Neural cell (in vitro differentiated cells): ENCODE data around the gene DEPDC1. TPM values are rescaled to one million over a fixed set of nuclear protein-coding genes. Genes with fewer than 3 reads are reported as not detected.

Source experiments
- H2AFZ ChIP-seq: fragments of 200-600, 300-800 bp; sonication (generic), shearing (Covaris generic); 2 replicates; pipeline ENCODE4 v1.6.0; 2014; ENCODE audit warnings: low read depth, mild to moderate bottlenecking, antibody characterized with exemption, low read length, moderate library complexity
- H3F3A ChIP-seq: fragments of 200-600 bp; shearing (Covaris generic); 2 replicates; pipeline ENCODE4 v1.6.1; 2016; ENCODE audit warnings: mild to moderate bottlenecking, moderate library complexity, mixed read lengths, antibody characterized with exemption, low read length; ENCODE audit not compliant: insufficient read depth, poor library complexity, severe bottlenecking
- H3K27ac ChIP-seq: fragments of 200-600, 300-800 bp; sonication (generic), shearing (Covaris generic); 2 replicates; pipeline ENCODE4 v1.5.1; 2014; ENCODE audit warnings: mild to moderate bottlenecking, low read length, moderate library complexity
- H3K27me3 ChIP-seq: fragments of 300-800, 200-600 bp; sonication (generic), shearing (Covaris generic); 2 replicates; pipeline ENCODE4 v1.6.0; 2014; ENCODE audit warnings: mild to moderate bottlenecking, low read depth, low read length, moderate library complexity; ENCODE audit not compliant: insufficient read depth
- H3K36me3 ChIP-seq: fragments of 300-800, 200-600 bp; sonication (generic), shearing (Covaris generic); 2 replicates; pipeline ENCODE4 v1.5.1; 2014; ENCODE audit warnings: mild to moderate bottlenecking, antibody characterized with exemption, low read length, moderate library complexity; ENCODE audit not compliant: insufficient read depth
- H3K4me2 ChIP-seq: fragments of 300-800, 200-600 bp; sonication (generic), shearing (Covaris generic); 2 replicates; pipeline ENCODE4 v1.6.0; 2014; ENCODE audit warnings: mild to moderate bottlenecking, low read length
- H3K4me3 ChIP-seq: fragments of 300-800, 200-600 bp; sonication (generic), shearing (Covaris generic); 2 replicates; pipeline ENCODE4 v1.5.1; 2014; ENCODE audit warnings: mild to moderate bottlenecking, low read length, moderate library complexity
- H3K79me2 ChIP-seq: fragments of 200-600 bp; shearing (Covaris generic); replicated peaks from 2 replicates; pipeline ENCODE4 v1.6.0; 2014; ENCODE audit warnings: mild to moderate bottlenecking, low read length, moderate library complexity; ENCODE audit not compliant: insufficient read depth
- H3K9ac ChIP-seq: fragments of 300-800, 200-600 bp; sonication (generic), shearing (Covaris generic); 2 replicates; pipeline ENCODE4 v1.6.1; 2016; ENCODE audit warnings: mild to moderate bottlenecking, low read length, mixed read lengths
- H3K9me2 ChIP-seq: fragments of 200-600 bp; shearing (Covaris generic); 2 replicates; pipeline ENCODE4 v1.6.1; 2016; ENCODE audit warnings: mild to moderate bottlenecking, low read length, mixed read lengths; ENCODE audit not compliant: insufficient read depth
- H3K9me3 ChIP-seq: fragments of 200-600, 300-800 bp; sonication (generic), shearing (Covaris generic); 2 replicates; pipeline ENCODE4 v1.6.1; 2016; ENCODE audit warnings: mild to moderate bottlenecking, mixed run types, low read length, moderate library complexity, mixed read lengths
- H4K20me1 ChIP-seq: fragments of 200-600 bp; shearing (Covaris generic); 2 replicates; pipeline ENCODE4 v1.6.1; 2016; ENCODE audit warnings: mild to moderate bottlenecking, mixed run types; ENCODE audit not compliant: insufficient read depth
- EP300 ChIP-seq: fragments of 450-650 bp; conservative IDR thresholded peaks from 2 replicates; pipeline ENCODE4 v1.6.1; 2014; ENCODE audit warnings: antibody characterized with exemption, mild to moderate bottlenecking, moderate library complexity; ENCODE audit not compliant: poor library complexity, severe bottlenecking
- EZH2 ChIP-seq: fragments of 200-600, 300-800 bp; shearing (Covaris generic), sonication (generic); IDR thresholded peaks from 2 replicates; pipeline ENCODE4 v1.6.1; 2014; ENCODE audit warnings: antibody characterized with exemption, low read length, borderline replicate concordance, mild to moderate bottlenecking; ENCODE audit not compliant: insufficient read depth, poor library complexity, severe bottlenecking
- MXI1 ChIP-seq: fragments of 450-650 bp; conservative IDR thresholded peaks from 2 replicates; pipeline ENCODE4 v1.6.1; 2014; ENCODE audit warnings: antibody characterized with exemption, mild to moderate bottlenecking; ENCODE audit not compliant: poor library complexity, severe bottlenecking
- POLR2AphosphoS5 ChIP-seq: IDR thresholded peaks from 2 replicates; pipeline ENCODE4 v1.6.1; 2012
- RAD21 ChIP-seq: fragments of 450-650 bp; conservative IDR thresholded peaks from 2 replicates; pipeline ENCODE4 v1.6.1; 2014; ENCODE audit warnings: antibody characterized with exemption, mild to moderate bottlenecking, moderate library complexity
- SMC3 ChIP-seq: fragments of 450-650 bp; conservative IDR thresholded peaks from 2 replicates; pipeline ENCODE4 v1.6.1; 2014; ENCODE audit warnings: antibody characterized with exemption, mild to moderate bottlenecking, moderate library complexity; ENCODE audit not compliant: poor library complexity
- TAF1 ChIP-seq: IDR thresholded peaks from 2 replicates; pipeline ENCODE4 v1.6.1; 2012; ENCODE audit warnings: low read depth
- polyA plus RNA-seq: library from polyadenylated mRNA; depleted of rRNA; stranded (reverse); fragments of >200 nt; gene quantifications from 2 replicates; pipeline ENCODE4 v1.2.3, GENCODE V29; 2014
- TF ChIP-seq, protein P1 (sequence below): fragments of 450-650 bp; IDR thresholded peaks from 2 replicates; pipeline ENCODE4 v1.5.1; 2014; ENCODE audit warnings: antibody characterized with exemption, mild to moderate bottlenecking, moderate library complexity; ENCODE audit not compliant: poor library complexity, severe bottlenecking
- TF ChIP-seq, protein P2 (sequence below): IDR thresholded peaks from 2 replicates; pipeline ENCODE4 v1.6.1; 2012; ENCODE audit warnings: borderline replicate concordance

The DEPDC1 gene
- polyA plus RNA-seq, 1 donor from 2014 or later: 0.84 TPM

DNA sequence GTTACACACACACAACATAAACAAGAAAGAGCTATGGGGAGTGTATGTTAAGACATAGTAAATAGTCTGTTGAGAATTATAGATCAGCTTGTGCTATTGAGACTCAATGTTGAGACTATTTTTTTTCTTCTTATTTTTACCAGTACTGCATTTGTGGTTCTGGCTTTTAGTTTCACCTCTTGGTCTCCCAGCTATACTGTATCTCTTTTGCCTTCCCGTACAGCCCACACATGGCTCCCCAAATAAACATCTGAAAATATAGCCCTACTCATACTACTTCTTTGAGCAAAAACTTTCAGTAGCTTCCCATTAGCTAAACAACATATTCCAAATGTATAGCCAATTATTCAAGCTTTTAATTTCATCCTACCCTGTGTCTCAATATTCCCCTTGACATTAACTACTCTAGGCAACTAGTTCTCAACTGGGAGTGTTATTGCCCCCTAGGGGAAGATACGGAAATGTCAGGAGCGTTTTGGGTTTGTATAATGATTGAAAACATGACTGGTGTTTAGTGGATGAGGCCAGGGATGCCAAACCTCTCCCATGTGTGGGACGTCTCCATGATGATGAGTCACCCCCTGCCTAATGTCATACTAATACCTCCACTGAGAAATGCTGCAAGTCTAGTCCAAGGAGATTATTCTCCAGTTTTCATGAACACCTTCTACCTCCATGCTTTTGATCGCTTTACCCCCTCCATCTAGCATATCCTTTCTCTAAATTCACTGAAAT lies 53.9 kb downstream of the DEPDC1 start:
- H3K9me2 ChIP-seq: no peaks in the 10 kb centered on the region
- H3K36me3 ChIP-seq: no peaks in the 10 kb centered on the region
- no peaks in the 10 kb centered on the region for H3K9me3 ChIP-seq
- no peak overlapping the region for H3K9ac ChIP-seq
- no peaks in the 10 kb centered on the region for H3F3A ChIP-seq
- no peaks in the 10 kb centered on the region for H4K20me1 ChIP-seq
- H3K27ac ChIP-seq: no peak overlapping the region
- TF ChIP-seq MXI1: no peak
- TF ChIP-seq, protein P1, sequence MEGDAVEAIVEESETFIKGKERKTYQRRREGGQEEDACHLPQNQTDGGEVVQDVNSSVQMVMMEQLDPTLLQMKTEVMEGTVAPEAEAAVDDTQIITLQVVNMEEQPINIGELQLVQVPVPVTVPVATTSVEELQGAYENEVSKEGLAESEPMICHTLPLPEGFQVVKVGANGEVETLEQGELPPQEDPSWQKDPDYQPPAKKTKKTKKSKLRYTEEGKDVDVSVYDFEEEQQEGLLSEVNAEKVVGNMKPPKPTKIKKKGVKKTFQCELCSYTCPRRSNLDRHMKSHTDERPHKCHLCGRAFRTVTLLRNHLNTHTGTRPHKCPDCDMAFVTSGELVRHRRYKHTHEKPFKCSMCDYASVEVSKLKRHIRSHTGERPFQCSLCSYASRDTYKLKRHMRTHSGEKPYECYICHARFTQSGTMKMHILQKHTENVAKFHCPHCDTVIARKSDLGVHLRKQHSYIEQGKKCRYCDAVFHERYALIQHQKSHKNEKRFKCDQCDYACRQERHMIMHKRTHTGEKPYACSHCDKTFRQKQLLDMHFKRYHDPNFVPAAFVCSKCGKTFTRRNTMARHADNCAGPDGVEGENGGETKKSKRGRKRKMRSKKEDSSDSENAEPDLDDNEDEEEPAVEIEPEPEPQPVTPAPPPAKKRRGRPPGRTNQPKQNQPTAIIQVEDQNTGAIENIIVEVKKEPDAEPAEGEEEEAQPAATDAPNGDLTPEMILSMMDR: peak; percentile 64
- no peak for TF ChIP-seq EP300
- no peak for TF ChIP-seq TAF1
- TF ChIP-seq POLR2AphosphoS5: no peak
- TF ChIP-seq, protein P2, sequence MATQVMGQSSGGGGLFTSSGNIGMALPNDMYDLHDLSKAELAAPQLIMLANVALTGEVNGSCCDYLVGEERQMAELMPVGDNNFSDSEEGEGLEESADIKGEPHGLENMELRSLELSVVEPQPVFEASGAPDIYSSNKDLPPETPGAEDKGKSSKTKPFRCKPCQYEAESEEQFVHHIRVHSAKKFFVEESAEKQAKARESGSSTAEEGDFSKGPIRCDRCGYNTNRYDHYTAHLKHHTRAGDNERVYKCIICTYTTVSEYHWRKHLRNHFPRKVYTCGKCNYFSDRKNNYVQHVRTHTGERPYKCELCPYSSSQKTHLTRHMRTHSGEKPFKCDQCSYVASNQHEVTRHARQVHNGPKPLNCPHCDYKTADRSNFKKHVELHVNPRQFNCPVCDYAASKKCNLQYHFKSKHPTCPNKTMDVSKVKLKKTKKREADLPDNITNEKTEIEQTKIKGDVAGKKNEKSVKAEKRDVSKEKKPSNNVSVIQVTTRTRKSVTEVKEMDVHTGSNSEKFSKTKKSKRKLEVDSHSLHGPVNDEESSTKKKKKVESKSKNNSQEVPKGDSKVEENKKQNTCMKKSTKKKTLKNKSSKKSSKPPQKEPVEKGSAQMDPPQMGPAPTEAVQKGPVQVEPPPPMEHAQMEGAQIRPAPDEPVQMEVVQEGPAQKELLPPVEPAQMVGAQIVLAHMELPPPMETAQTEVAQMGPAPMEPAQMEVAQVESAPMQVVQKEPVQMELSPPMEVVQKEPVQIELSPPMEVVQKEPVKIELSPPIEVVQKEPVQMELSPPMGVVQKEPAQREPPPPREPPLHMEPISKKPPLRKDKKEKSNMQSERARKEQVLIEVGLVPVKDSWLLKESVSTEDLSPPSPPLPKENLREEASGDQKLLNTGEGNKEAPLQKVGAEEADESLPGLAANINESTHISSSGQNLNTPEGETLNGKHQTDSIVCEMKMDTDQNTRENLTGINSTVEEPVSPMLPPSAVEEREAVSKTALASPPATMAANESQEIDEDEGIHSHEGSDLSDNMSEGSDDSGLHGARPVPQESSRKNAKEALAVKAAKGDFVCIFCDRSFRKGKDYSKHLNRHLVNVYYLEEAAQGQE: no peak
- no peak for TF ChIP-seq EZH2
- peak; percentile 66 for TF ChIP-seq SMC3
- TF ChIP-seq RAD21: peak; percentile 61
- no peaks in the 10 kb centered on the region for H3K79me2 ChIP-seq
- no peaks in the 10 kb centered on the region for H3K27me3 ChIP-seq
- no peak overlapping the region for H3K4me3 ChIP-seq
- H3K4me2 ChIP-seq: no peak overlapping the region
- no peak overlapping the region for H2AFZ ChIP-seq

DNA sequence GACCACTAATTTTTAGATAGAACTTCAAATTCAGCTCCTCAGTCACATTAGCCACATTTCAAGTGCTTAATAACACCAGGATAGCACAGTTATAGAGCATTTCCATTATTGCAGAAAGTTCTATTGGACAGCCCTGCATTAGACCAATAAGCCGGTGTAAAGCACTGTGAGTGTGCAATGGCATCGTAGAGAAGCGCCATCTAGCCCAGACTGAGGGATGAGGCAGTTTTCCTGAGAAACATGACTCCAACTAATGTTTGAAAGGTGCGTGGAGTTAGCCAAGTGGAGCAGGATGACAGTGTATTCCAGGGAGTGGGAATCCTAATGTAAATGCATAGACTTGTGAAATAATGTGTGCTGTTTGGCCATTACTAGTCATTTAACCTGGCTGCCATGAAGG lies 54.9 kb downstream of the DEPDC1 start:
- Histone ChIP-seq H3K79me2 (no peaks in the 10 kb centered on the region), H3K27me3 (no peaks in the 10 kb centered on the region), H3K9me3 (no peaks in the 10 kb centered on the region), H3K4me2 (no peak overlapping the region), H3F3A (no peaks in the 10 kb centered on the region), H3K4me3 (no peak overlapping the region), H3K9ac (no peak overlapping the region), H2AFZ (no peak overlapping the region), H3K9me2 (no peaks in the 10 kb centered on the region), H3K27ac (no peak overlapping the region), H3K36me3 (no peaks in the 10 kb centered on the region), H4K20me1 (no peaks in the 10 kb centered on the region)
- TF ChIP-seq, protein P2: no peak
- no peak for TF ChIP-seq SMC3
